ENCODE data around the gene OOSP4B. TPM values are rescaled to one million over a fixed set of nuclear protein-coding genes. Genes with fewer than 3 reads are reported as not detected.

Gene OOSP4B
- total and polyA plus RNA-seq, 2 of the 4 experiments (the other 2 are of a cell fraction) = not detected

DNA sequence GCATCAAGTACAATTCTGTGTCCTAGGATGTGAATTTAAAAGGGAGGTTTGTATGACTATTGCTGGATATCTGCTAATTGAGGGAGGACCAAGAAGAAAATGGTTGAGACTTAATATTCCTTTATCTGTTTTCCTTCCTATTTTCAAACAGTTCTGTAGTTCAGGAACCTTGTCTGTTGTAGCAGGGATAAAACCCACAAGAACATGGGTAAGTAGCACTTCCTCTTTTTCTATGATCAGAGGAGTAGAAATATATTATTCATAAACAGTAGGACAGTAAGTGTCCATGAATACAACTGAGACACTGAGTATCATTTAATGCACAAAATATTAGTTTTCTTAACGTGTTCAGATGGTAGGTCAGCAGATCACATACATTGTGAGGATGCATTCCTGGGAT is 47.1 kb downstream of the OOSP4B start:
- CTCF ChIA-PET = no interaction called here

More for the DNA sequence above, 47.1 kb downstream of the OOSP4B start:
- Histone ChIP-seq H2BK5ac (ENCODE audit: low read depth, low read length, poor library complexity, severe bottlenecking) (no peak overlapping the region), H4K8ac (ENCODE audit: low read depth in 2 of 2, low read length in 2 of 2) (no peak overlapping the region), H3K18ac (ENCODE audit: low read depth, low read length) (no peak overlapping the region), H3K4me2 (ENCODE audit: low read depth, low read length) (no peak overlapping the region), H2BK15ac (ENCODE audit: low read depth, low read length) (no peak overlapping the region), H4K5ac (ENCODE audit: low read depth, low read length) (no peak overlapping the region), H3K4me1 (ENCODE audit: control insufficient read depth, insufficient read depth, low read length) (no peaks in the 10 kb centered on the region), H3K14ac (replicated peaks; ENCODE audit: low read depth, low read length) (no peak overlapping the region), H3K27me3 (ENCODE audit: control insufficient read depth, insufficient read depth, low read length) (no peaks in the 10 kb centered on the region), H2AK9ac (replicated peaks; ENCODE audit: low read depth, low read length, poor library complexity) (no peak overlapping the region), H3K23ac (ENCODE audit: low read depth, low read length) (no peak overlapping the region), H3K79me1 (ENCODE audit: low read depth in 1 of 2, low read length in 2 of 2) (no peaks in the 10 kb centered on the region), H3K36me3 (ENCODE audit: control insufficient read depth, insufficient read depth, low read length) (no peaks in the 10 kb centered on the region), H2BK20ac (ENCODE audit: low read depth, low read length) (no peak overlapping the region), H3K9me1 (ENCODE audit: insufficient read depth, low read length) (no peaks in the 10 kb centered on the region), H3K27ac (ENCODE audit: insufficient read depth, low read length) (no peak overlapping the region), H3K4me3 (ENCODE audit: insufficient read depth, low read depth, low read length) (no peak overlapping the region), H4K20me1 (ENCODE audit: insufficient read depth, low read length) (no peaks in the 10 kb centered on the region), H3K56ac (ENCODE audit: extremely low read depth, insufficient read depth, low read length) (no peak overlapping the region; the same call in 1 of the 2 replicates), H2AK5ac (ENCODE audit: low read depth, low read length) (no peak overlapping the region), H3K4ac (ENCODE audit: low read depth, low read length) (no peak overlapping the region), H3K9me3 (ENCODE audit: control insufficient read depth, insufficient read depth, low read length) (0 out of 2 replicates have a peak, but pooled peaks cover 1% of the 10 kb centered on the region), H2BK120ac (ENCODE audit: low read depth, low read length) (no peak overlapping the region), H2AFZ (replicated peaks; ENCODE audit: low read length, poor library complexity) (no peak overlapping the region), H3K9ac (ENCODE audit: low read depth, low read length) (no peak overlapping the region), H4K91ac (ENCODE audit: insufficient read depth, low read depth, low read length) (no peak overlapping the region)
- no TSS peak for BruUV-seq (replicated peaks)
- in situ Hi-C loops (cut with MboI; ENCODE audit: low sequenced_read_pairs) = no loop called here
- intact Hi-C loops (cut with micrococcal nuclease) = no loop called here
- no CpG with 5 or more reads among the region's 1 CpG for WGBS, 2 experiments (ENCODE audit: extremely low coverage in 2 of 2, insufficient read length in 1 of 2)
- TF ChIP-seq POLR2A (IDR thresholded peaks at IDR 0.05; ENCODE audit: low read depth, low read length) (no peak), RCOR1 (IDR thresholded peaks at IDR 0.05; ENCODE audit: insufficient replicate concordance, low read length) (no peak), RAD21 (IDR thresholded peaks at IDR 0.05; ENCODE audit: low read length) (no peak), MAZ (IDR thresholded peaks at IDR 0.05; ENCODE audit: borderline replicate concordance, low read depth, low read length) (no peak), FOS (IDR thresholded peaks at IDR 0.05; ENCODE audit: low read depth, low read length) (no peak)
- TF ChIP-seq, protein P1, sequence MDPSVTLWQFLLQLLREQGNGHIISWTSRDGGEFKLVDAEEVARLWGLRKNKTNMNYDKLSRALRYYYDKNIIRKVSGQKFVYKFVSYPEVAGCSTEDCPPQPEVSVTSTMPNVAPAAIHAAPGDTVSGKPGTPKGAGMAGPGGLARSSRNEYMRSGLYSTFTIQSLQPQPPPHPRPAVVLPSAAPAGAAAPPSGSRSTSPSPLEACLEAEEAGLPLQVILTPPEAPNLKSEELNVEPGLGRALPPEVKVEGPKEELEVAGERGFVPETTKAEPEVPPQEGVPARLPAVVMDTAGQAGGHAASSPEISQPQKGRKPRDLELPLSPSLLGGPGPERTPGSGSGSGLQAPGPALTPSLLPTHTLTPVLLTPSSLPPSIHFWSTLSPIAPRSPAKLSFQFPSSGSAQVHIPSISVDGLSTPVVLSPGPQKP (IDR thresholded peaks at IDR 0.05; ENCODE audit: borderline replicate concordance, low read depth, low read length) = no peak
- TF ChIP-seq, protein P2, sequence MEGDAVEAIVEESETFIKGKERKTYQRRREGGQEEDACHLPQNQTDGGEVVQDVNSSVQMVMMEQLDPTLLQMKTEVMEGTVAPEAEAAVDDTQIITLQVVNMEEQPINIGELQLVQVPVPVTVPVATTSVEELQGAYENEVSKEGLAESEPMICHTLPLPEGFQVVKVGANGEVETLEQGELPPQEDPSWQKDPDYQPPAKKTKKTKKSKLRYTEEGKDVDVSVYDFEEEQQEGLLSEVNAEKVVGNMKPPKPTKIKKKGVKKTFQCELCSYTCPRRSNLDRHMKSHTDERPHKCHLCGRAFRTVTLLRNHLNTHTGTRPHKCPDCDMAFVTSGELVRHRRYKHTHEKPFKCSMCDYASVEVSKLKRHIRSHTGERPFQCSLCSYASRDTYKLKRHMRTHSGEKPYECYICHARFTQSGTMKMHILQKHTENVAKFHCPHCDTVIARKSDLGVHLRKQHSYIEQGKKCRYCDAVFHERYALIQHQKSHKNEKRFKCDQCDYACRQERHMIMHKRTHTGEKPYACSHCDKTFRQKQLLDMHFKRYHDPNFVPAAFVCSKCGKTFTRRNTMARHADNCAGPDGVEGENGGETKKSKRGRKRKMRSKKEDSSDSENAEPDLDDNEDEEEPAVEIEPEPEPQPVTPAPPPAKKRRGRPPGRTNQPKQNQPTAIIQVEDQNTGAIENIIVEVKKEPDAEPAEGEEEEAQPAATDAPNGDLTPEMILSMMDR (conservative IDR thresholded peaks at IDR 0.05; ENCODE audit: low read depth, low read length) = no peak
- ATAC-seq (ENCODE audit: low read depth) (no peak), DNase-seq (no peak)
- dilution Hi-C loops (cut with HindIII; ENCODE audit: low sequenced_read_pairs, unreplicated experiment) = no loop called here
- POLR2A ChIA-PET (ENCODE audit: unreplicated experiment) = no interaction called here
